ENCODE data around the gene SLC1A3.
A peak's percentile ranks its signal among the peaks of the same experiment; 100 is the strongest.

Gene SLC1A3

DNA sequence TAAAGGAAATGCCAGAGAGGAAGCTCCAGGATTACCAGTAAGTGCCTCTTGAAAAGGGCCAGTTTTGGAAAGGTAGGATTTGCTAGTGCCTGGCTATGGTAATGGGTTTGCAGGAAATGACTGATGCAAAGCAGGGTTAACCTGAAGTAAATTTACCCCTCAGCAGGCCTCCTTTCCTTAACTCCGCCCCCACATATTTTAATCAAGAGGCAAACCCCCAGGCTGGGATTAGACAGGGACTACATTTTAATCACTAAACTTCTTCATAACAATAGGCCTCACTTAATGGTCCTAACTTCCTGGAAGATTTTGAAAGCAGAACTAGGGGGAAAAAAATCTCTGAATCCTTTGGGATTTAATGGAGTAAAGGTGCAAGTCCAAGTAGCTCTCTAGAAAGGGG is 10.2 kb upstream of the SLC1A3 start:
- no peak for TF ChIP-seq SP1 (IDR thresholded peaks at IDR 0.05)
- TF ChIP-seq CTBP1 (IDR thresholded peaks at IDR 0.05; ENCODE audit: borderline replicate concordance), result no peak
- TF ChIP-seq FOXK2 (IDR thresholded peaks at IDR 0.05), result no peak
- TF ChIP-seq TARDBP (IDR thresholded peaks at IDR 0.05), result no peak
- TF ChIP-seq HDGF (IDR thresholded peaks at IDR 0.05; ENCODE audit: borderline replicate concordance), result no peak
- TF ChIP-seq ARNT (IDR thresholded peaks at IDR 0.05), result no peak
- TF ChIP-seq FOXA1 (IDR thresholded peaks at IDR 0.05), result no peak
- TF ChIP-seq ZNF384 (IDR thresholded peaks at IDR 0.05), result no peak
- TF ChIP-seq LEF1 (IDR thresholded peaks at IDR 0.05; ENCODE audit: borderline replicate concordance), result no peak
- CTCF ChIA-PET, result interaction anchor here (1.6 kb wide), 1 partner anchor 13 kb away, joined by 6 read pairs; no protein-coding TSS in a partner anchor
- DNase-seq (ENCODE audit: extremely low spot score), result no peak
- POLR2A ChIA-PET, result interaction anchor here (1.1 kb wide), 1 partner anchor 11 kb away, joined by 3 read pairs; no protein-coding TSS in a partner anchor

DNA sequence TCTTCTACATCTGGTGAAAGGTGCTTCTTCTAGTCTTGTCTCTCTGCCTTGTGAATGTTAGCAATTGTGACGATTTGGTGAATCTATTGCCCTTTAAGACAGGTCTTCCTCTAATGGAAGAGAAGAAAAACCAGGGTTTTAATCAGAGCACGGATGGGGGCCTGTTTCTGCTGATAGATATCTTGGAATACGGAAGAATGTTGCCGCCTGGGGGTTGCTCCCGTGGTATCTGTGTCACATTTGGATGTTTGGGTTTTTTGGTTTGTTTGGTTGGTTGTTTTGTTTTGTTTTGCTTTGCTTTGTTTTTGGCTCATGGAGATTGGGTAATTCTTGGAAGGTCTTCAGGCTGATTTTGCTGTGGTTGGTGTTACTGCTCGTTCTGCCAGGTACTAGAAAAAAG is 9.7 kb upstream of the SLC1A3 start:
- no peak for TF ChIP-seq LEF1 (IDR thresholded peaks at IDR 0.05; ENCODE audit: borderline replicate concordance)
- no peak for TF ChIP-seq FOXA1 (IDR thresholded peaks at IDR 0.05)
- TF ChIP-seq HDGF (IDR thresholded peaks at IDR 0.05; ENCODE audit: borderline replicate concordance), result no peak
- TF ChIP-seq FOXM1 (IDR thresholded peaks at IDR 0.05; ENCODE audit: borderline replicate concordance), result no peak
- no peak for TF ChIP-seq SUZ12 (IDR thresholded peaks at IDR 0.05)
- TF ChIP-seq ZNF384 (IDR thresholded peaks at IDR 0.05), result no peak
- TF ChIP-seq FOXK2 (IDR thresholded peaks at IDR 0.05), result no peak
- no peak for TF ChIP-seq ELF4 (IDR thresholded peaks at IDR 0.05)
- no peak for TF ChIP-seq BHLHE40 (IDR thresholded peaks at IDR 0.05; ENCODE audit: borderline replicate concordance)
- TF ChIP-seq ARNT (IDR thresholded peaks at IDR 0.05), result no peak
- TF ChIP-seq TARDBP (IDR thresholded peaks at IDR 0.05), result no peak
- DNase-seq (ENCODE audit: extremely low spot score), result no peak
- CTCF ChIA-PET, result interaction anchor here (1.6 kb wide), 1 partner anchor 14 kb away, joined by 6 read pairs; no protein-coding TSS in a partner anchor
- POLR2A ChIA-PET, result no interaction called here

DNA sequence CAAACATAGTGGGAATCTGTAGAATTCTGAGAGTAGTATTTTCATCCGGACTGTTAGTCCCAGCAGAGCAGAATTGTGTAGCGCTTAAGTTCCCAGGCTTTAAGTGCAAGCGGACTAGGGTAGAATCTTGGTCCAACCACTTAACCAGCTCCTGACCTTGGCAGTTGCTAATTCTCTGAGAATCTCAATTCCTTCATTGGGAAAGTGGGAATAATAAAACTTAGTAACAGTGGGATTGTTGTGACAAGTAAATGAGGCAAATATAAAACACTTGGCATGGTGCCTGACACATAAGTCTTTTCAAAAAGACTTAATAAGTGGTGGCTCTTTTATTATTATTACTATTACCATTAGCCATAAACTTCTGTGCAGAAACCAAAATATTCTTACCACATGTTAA is 8.4 kb upstream of the SLC1A3 start:
- ChIA-PET POLR2A (no interaction called here), CTCF (no interaction called here)
- DNase-seq (ENCODE audit: extremely low spot score), result no peak
- TF ChIP-seq ARNT (IDR thresholded peaks at IDR 0.05) (no peak), SP1 (IDR thresholded peaks at IDR 0.05) (no peak)

DNA sequence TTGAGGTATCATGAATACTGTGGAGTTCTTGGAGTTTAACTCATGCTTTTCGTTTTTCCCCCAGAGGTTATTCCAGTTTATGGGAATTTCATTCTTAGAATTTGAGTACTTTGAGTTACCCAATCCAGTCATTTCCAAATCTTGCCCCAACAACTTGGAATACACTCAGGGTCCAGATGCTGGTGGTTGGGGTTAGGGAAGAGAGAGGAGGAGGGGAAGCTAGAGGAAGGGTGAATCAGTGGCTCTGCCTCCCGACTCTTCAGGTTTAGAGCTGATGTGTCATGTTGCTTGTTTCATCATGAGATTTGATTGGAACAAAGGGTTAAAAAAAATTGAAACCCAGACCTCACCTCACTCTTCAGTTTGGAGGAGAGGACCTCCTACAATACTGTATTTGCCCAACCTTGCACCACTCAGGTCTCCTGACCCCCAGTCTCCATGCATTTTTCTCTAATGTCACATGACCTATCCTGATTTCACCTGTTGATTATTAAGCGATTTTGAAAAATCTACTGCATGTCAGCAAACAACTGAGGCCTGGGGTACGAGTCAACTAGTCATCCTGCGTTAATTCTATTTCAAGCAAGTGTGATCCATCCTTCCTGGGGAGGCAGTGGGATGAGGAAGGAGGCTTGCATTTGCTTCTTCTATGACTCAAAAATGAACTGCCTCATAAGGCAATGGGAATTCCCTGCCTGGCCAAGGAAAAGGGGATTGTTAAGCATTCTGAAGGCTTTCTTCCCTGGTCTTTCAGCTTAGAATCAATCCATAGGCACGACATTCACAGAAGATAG is 6.2 kb upstream of the SLC1A3 start:
- POLR2A ChIA-PET, result no interaction called here

GRCh38 chr5:36600917-36601527 is 5.4 kb upstream of the SLC1A3 start:
- ChIA-PET CTCF (no interaction called here), POLR2A (no interaction called here)
- no peak for TF ChIP-seq SP1 (IDR thresholded peaks at IDR 0.05)
- TF ChIP-seq CTBP1 (IDR thresholded peaks at IDR 0.05; ENCODE audit: borderline replicate concordance), result no peak
- TF ChIP-seq HDGF (IDR thresholded peaks at IDR 0.05; ENCODE audit: borderline replicate concordance), result no peak
- no peak for TF ChIP-seq NFRKB (IDR thresholded peaks at IDR 0.05)
- no peak for TF ChIP-seq PKNOX1 (IDR thresholded peaks at IDR 0.05)
- no peak for TF ChIP-seq TARDBP (IDR thresholded peaks at IDR 0.05)
- no peak for TF ChIP-seq L3MBTL2 (conservative IDR thresholded peaks at IDR 0.05)
- TF ChIP-seq ARNT (IDR thresholded peaks at IDR 0.05), result no peak
- no peak for TF ChIP-seq LEF1 (IDR thresholded peaks at IDR 0.05; ENCODE audit: borderline replicate concordance)
- TF ChIP-seq BHLHE40 (IDR thresholded peaks at IDR 0.05; ENCODE audit: borderline replicate concordance), result no peak
- no peak for DNase-seq (ENCODE audit: extremely low spot score)

More for the DNA sequence above, 6.2 kb upstream of the SLC1A3 start:
- TF ChIP-seq CTBP1 (IDR thresholded peaks at IDR 0.05; ENCODE audit: borderline replicate concordance), result no peak
- no peak for TF ChIP-seq NFRKB (IDR thresholded peaks at IDR 0.05)
- no peak for TF ChIP-seq BHLHE40 (IDR thresholded peaks at IDR 0.05; ENCODE audit: borderline replicate concordance)
- TF ChIP-seq FOXM1 (IDR thresholded peaks at IDR 0.05; ENCODE audit: borderline replicate concordance), result no peak
- TF ChIP-seq FOXA1 (IDR thresholded peaks at IDR 0.05), result no peak
- TF ChIP-seq SP1 (IDR thresholded peaks at IDR 0.05), result no peak
- no peak for TF ChIP-seq ELF4 (IDR thresholded peaks at IDR 0.05)
- TF ChIP-seq LEF1 (IDR thresholded peaks at IDR 0.05; ENCODE audit: borderline replicate concordance), result no peak
- no peak for TF ChIP-seq PKNOX1 (IDR thresholded peaks at IDR 0.05)
- TF ChIP-seq TARDBP (IDR thresholded peaks at IDR 0.05), result no peak
- no peak for TF ChIP-seq ZNF384 (IDR thresholded peaks at IDR 0.05)
- CTCF ChIA-PET, result no interaction called here
- no peak for DNase-seq (ENCODE audit: extremely low spot score)

DNA sequence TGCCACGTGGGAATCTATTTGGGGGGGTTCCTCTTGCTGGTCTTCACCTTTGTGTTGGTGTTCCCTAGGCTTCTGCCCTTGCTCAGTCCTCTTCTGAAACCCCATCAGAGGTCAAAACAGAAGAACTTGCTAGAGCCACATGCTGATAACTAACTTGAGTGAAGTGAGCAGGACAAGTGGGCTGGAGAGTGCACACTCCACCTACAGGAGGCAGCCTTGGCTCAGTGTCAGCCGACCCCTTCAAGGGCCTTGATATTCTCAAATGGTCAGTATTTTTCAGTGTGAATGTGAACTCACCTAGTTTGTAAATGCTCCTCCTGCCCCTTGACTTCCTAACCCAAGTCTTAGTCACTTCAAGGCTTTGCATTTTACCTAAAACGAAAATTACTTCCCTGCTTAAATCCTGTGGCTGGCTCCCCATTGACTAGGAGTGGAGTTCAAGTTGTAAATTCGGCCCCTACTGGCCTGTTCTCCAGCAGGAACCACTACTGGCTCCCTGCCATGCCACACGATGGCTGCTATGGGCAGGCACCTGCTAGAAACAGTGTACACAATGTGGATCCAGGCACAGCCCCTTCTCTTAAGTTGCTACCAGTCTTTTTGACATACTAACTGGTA is 3.6 kb upstream of the SLC1A3 start:
- POLR2A ChIA-PET, result no interaction called here
- CTCF ChIA-PET, result interaction anchor here (1.3 kb wide), 1 partner anchor 88 kb away, joined by 6 read pairs; no protein-coding TSS in a partner anchor
- peak; percentile 28 for DNase-seq (ENCODE audit: extremely low spot score)
- TF ChIP-seq L3MBTL2 (conservative IDR thresholded peaks at IDR 0.05), result no peak
- no peak for TF ChIP-seq ARNT (IDR thresholded peaks at IDR 0.05)
- TF ChIP-seq NFRKB (IDR thresholded peaks at IDR 0.05), result no peak

DNA sequence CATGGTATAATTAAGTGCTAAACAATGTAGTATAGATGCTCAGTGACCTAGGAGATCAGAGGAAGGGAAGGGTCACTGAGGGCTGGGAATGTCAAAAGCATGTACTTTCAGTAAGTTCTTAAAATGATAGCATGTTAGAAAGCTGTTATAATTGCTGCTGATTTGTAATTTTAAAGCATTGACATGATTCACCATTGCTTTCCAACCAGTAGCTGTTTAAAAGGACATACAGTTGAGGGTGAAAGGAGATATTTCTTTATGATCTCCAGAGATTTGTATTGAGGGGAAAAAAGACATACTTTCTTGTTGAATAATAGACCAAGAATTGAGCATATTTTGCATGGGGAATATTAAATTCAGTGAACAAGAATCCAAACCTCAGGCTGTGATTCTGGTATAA is 1.2 kb upstream of the SLC1A3 start:
- no peak for DNase-seq (ENCODE audit: extremely low spot score)
- TF ChIP-seq FOXM1 (IDR thresholded peaks at IDR 0.05; ENCODE audit: borderline replicate concordance), result no peak
- no peak for TF ChIP-seq ZNF384 (IDR thresholded peaks at IDR 0.05)
- no peak for TF ChIP-seq FOXK2 (IDR thresholded peaks at IDR 0.05)
- TF ChIP-seq NFRKB (IDR thresholded peaks at IDR 0.05), result no peak
- CTCF ChIA-PET, result no interaction called here
- POLR2A ChIA-PET, result interaction anchor here (1.0 to 3.6 kb wide), 4 partner anchors 36 to 271 kb away, joined by 3 to 14 read pairs (median 4); partner anchors contain the start of gene NIPBL
